Erythroblast (primary cell): ENCODE data around the gene AMBRA1.

Experiments
- GATA1 ChIP-seq: IDR thresholded peaks from 2 replicates; pipeline ENCODE4 v1.6.1; 2011; ENCODE audit warnings: low read depth, mild to moderate bottlenecking, control low read depth, low read length, moderate library complexity
- POLR2A ChIP-seq: IDR thresholded peaks from 2 replicates; pipeline ENCODE4 v1.6.1; 2011; ENCODE audit warnings: mild to moderate bottlenecking, low read length

- TF ChIP-seq POLR2A (no peak), GATA1 (no peak)
Observed at GRCh38 chr11:46410021-46410420, 183.8 kb downstream of the AMBRA1 start.
